GM18499 (cell line): ENCODE results near the gene POLA1.
"Not testable (repeated sequence)": the region's sequence is repeated elsewhere in the genome, so short reads cannot be mapped to it uniquely, and the experiment has no call there.

Experiments used
- ATAC-seq: cut with Tn5 transposase; IDR thresholded peaks from one replicate; pipeline ENCODE4 v1.9.1; 2021; ENCODE audit warnings: moderate number of reproducible peaks; ENCODE audit not compliant: insufficient read depth, unreplicated experiment

The POLA1 gene

GRCh38 chrX:24862343-24862742, 168.6 kb downstream of the POLA1 start:
- no peak for ATAC-seq

GRCh38 chrX:24863779-24864178, 170.1 kb downstream of the POLA1 start:
- ATAC-seq: not testable (repeated sequence)

GRCh38 chrX:24870143-24870542, 176.4 kb downstream of the POLA1 start:
- ATAC-seq: no peak

GRCh38 chrX:24874604-24875247, 181.0 kb downstream of the POLA1 start:
- ATAC-seq: no peak

GRCh38 chrX:24876530-24877287, 183.0 kb downstream of the POLA1 start:
- no peak for ATAC-seq

GRCh38 chrX:24877288-24877664, 183.6 kb downstream of the POLA1 start:
- no peak for ATAC-seq

GRCh38 chrX:24877854-24878650, 184.3 kb downstream of the POLA1 start:
- ATAC-seq: no peak

- no peak for ATAC-seq
Observed at GRCh38 chrX:24879679-24880078, 186.0 kb downstream of the POLA1 start.

GRCh38 chrX:24886916-24887315, 193.2 kb downstream of the POLA1 start:
- no peak for ATAC-seq

GRCh38 chrX:24890677-24891076, 197.0 kb downstream of the POLA1 start:
- ATAC-seq: no peak

- ATAC-seq: no peak
Observed at GRCh38 chrX:24899391-24899790, 205.7 kb downstream of the POLA1 start.

GRCh38 chrX:24900234-24900633, 206.5 kb downstream of the POLA1 start:
- no peak for ATAC-seq

GRCh38 chrX:24902806-24903205, 209.1 kb downstream of the POLA1 start:
- no peak for ATAC-seq

GRCh38 chrX:24918715-24919114, 225.0 kb downstream of the POLA1 start:
- no peak for ATAC-seq

- ATAC-seq: peak; percentile 79
Observed at GRCh38 chrX:24920769-24921168, 227.1 kb downstream of the POLA1 start.

- no peak for ATAC-seq
Observed at GRCh38 chrX:24925430-24925829, 231.7 kb downstream of the POLA1 start.

GRCh38 chrX:24927372-24927771, 233.7 kb downstream of the POLA1 start:
- no peak for ATAC-seq

GRCh38 chrX:24928114-24928513, 234.4 kb downstream of the POLA1 start:
- no peak for ATAC-seq

GRCh38 chrX:24934279-24934678, 240.6 kb downstream of the POLA1 start:
- ATAC-seq: no peak

GRCh38 chrX:24945009-24945408, 251.3 kb downstream of the POLA1 start:
- no peak for ATAC-seq

- no peak for ATAC-seq
Observed at GRCh38 chrX:24946369-24946768, 252.7 kb downstream of the POLA1 start.
